ENCODE measurements around the gene CSNK1A1.
"Not testable (repeated sequence)": the region's sequence is repeated elsewhere in the genome, so short reads cannot be mapped to it uniquely, and the experiment has no call there.

CSNK1A1 gene

GRCh38 chr5:149488645-149489306 is 62.5 kb downstream of the CSNK1A1 start:
- DNase-seq = no peak

DNA sequence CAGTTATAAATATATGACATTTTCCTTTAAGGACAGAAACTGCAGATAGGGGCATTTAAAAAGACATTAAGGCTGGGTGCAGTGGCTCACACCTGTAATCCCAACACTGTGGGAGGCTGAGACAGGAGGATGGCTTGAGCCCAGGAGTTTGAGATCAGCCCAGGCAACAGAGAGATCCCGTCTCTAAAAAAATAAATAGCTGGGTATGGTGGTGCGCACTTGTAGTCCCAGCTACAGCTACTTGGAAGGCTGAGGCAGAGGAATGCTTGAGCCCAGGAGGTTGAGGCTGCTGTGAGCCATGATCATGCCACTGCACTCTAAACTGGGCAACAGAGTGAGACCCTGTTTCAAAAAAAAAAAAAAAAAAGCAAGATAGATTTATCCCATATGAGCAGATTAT is 63.6 kb downstream of the CSNK1A1 start:
- no peak for DNase-seq

DNA sequence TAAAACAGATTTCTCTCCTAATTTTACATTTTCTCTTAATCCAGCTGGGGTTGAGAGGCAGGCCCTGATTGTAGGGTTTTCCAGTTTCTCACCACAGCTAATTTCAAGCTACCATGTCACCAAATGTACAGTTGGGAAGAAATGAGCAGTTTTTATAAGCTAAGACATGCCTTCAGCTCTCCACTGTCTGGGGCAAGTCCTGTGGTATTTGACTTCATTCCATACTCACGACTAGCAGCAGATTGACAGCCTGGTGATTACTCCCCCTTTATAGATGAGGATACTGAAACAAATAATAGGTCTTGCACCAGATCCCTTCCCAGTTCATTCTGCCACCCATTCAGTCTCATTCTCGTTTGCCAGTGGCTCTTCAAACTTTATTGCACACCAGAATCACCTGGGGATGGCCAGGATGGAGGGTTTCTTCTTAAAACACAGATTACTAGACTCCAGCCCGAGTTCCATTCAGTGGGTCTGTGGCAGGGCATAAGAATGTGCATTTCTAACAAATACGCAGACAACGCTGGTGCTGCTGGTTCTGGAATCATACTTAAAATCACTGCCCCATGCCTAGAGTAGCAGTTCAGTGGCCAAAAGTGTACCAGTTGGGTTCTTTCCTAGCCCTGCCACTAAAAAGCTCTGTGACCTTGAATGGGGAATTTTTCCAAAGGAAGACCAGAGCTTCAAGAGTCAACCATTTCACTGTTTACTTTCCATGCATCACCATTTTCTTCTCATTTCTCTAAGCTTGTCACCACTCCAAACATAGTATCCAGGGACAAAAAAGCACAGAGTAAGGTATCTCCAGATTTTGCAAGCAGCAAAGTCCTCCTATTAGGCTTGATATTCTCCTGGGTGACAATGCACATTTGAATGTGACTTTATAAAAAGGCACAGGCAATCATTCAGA is 64.3 kb downstream of the CSNK1A1 start:
- DNase-seq = peak; percentile 13

DNA sequence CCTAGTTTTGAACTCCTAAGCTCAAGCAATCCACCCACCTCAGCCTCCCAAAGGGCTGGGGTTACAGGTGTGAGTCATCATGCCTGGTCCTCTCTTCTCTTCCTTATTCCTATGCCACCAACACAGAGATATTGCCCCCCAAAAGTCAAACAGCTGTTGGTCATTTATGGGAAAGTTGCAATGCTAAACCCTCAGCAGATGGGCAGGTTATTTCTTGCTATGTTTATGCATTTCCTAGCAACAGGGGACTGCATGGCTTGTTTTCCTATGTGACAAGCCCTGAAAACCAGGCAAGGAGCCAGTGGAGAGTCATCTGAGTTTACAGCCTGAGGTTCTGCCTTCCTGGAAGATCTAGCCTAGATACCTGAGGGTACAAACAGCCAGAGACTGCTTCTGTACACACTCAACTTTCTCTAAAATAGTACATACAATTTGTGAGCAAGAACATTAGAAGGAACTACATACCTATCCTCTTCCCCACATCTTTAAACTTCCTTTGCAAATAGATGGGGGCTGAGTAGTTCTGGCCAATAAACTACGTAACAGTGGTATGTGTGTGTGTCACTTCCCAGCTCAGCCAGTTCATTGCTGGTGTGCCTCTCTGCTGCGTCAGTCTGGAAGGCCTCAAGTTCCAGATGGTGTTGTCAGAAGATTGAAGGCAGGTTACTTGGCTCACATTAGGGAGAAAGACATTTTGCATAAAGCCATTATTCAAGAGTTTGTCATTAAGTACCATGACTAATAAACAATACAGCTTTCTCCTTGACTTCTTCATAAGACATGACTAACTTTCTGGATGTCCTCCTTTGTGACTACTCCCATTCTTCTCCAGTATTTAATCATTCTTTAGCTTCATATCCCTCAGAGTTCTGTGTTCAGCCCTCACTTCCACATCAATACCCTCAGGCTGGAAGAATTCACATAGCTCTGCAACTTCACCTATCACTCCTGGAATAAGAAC is 65.3 kb downstream of the CSNK1A1 start:
- peak; percentile 93 for DNase-seq

- no peak for DNase-seq
Observed at GRCh38 chr5:149481485-149481884, 69.8 kb downstream of the CSNK1A1 start.

DNA sequence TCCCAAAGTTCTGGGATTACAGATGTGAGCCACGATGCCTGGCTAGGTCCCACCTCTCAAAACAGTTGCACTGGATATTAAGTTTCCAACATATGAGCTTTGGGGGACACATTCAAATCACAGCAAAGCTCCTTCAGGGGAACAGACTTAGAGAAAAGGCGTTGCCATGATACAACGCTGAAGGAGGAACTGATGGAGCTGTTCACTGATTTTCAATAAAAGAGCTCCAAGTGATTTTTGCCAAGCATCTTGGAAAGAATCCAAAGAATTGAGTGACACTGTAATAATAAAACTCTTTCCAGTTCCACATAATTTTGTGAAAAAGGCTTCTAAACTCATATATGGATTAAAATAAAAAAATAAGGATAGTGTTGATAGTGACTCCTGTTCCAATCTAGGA is 72.5 kb downstream of the CSNK1A1 start:
- DNase-seq = no peak

DNA sequence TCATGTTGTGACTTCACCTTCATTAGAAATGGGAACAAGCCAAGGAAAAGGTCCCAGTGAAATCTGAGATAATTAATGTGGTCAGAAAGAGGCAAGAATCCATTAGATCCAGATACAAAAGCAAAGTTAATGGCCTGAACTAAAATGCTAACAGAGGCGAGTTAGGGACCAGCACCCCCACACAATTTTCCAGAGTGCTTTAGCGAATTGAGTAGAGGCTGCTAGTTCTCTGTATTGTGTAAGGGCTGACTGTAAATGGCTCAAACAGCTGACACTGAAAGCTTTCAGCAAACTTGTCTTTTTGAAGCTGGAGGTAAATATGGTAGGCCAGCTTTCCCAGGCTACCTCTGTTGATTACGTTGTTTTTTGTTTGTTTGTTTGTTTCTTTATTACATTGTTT is 75.5 kb downstream of the CSNK1A1 start:
- no peak for DNase-seq

GRCh38 chr5:149474198-149474597 is 77.0 kb downstream of the CSNK1A1 start:
- no peak for DNase-seq

DNA sequence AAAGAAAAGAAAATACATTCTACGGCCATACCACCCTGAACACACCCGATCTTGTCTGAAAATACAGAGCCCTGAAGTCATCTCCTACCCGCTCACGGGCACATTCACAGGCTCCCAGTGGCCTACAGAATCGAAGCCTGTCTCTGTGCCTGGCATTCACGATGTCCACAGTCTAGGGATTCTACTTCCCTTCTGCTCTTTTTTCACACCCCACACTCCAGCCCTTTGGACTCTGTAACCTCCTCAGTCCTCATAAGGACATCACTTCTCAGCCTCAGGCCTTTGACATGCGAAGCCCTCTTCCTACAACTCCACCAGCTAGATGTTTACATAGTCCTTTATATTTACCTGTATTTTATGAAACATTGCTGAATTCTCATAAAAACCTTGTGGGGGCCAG is 77.8 kb downstream of the CSNK1A1 start:
- no peak for DNase-seq

DNA sequence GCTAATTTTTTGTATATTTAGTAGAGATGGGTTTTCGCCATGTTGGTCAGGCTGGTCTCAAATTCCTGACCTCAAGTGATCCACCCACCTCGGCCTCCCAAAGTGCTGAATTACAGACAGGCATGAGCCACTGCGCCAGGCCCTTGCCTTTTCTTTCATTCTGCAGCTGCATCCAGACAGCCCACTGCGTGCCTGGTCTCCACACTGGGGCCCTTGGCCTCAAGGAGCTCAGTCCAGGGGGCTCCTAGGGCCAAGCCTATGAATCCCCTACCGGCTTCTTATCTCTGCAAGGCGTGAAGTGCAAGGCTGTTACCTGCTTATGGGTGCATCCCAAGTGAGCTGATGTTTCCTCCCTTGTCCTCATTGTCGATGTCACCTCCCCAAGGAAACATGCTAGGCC is 78.8 kb downstream of the CSNK1A1 start:
- DNase-seq = no peak

- DNase-seq = no peak
Observed at GRCh38 chr5:149471406-149472183, 79.6 kb downstream of the CSNK1A1 start.

DNA sequence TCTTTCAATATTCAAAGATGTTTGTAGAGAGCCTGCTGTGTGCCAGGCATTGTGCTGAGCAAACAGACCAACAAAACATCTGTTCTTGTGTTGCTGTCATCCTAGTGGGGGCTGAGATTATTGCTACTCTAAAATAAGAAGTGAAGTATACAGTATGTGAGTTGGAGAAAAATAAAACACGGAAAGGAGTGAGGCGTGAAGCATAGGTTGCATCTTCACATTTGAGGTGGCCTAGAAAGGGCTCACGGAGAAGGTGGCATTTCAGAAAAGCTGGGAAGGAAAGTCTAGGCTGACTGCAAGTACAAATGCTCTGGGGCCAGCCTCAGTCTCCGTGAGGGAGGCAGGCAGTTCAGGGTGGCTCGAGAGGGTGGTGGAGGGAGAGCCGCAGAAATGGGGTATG is 80.3 kb downstream of the CSNK1A1 start:
- no peak for DNase-seq

DNA sequence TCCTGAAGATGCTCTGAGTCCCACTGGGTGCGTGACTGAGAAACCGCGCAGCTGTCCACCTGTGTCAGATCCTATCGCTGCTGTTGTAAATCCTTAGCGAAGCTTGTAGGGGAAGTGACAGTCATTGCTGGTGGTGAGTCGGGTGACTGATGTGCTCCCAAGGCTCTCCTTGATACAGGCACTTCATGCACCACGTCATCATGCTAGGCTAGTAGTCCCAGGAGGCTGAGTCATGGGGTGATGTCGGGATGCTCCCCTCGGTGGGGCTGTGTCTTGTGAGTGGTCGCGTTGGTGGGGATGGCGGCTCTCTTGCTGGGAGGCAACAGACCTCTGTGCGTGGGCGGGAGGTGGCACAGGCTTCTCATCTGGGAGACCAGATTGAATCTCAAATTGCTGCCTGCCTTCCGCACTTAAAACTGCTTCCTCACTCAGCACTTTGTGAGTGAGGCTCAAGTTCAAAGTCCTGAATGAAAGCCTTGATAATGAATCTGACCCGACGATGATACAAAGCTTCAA is 84.7 kb downstream of the CSNK1A1 start:
- no peak for DNase-seq

DNA sequence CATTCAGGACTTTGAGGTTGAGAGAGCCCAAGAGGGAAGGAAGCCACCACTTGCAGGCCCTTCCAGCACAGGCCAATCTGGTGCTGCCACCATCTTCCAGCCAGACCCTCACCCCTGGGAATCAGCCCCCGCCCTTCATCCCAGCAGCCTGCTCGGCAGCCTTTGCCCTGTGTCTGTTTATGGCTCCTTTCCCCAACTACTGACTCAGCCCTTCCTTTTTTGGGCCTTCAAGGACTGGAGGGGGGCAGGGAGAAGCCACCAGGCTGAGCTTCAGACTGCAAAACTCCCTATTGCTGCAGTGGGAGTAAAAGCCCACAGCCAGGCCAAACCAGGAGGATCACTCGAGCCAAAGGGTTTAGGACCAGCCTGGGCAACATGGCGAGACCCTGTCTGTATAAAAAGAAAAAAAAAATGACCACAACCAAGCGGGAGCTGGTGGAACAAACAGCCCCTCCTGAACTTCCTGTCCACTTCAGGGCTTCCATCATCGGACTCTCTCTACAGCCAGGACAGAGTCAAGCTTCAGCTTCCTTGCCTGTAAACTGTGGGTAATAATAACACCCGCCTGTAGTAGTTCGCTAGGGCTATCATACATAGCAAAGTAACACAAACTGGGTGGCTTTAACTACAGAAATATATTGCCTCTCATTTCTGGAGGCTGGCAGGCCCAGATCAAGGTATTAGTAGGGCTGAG is 86.3 kb downstream of the CSNK1A1 start:
- DNase-seq = no peak

GRCh38 chr5:149461907-149462306 is 89.3 kb downstream of the CSNK1A1 start:
- DNase-seq = not testable (repeated sequence)

- DNase-seq = no peak
Observed at GRCh38 chr5:149459891-149460290, 91.3 kb downstream of the CSNK1A1 start.

- DNase-seq = no peak
Observed at GRCh38 chr5:149457393-149457763, 93.9 kb downstream of the CSNK1A1 start.

- DNase-seq = no peak
Observed at GRCh38 chr5:149456597-149457392, 94.4 kb downstream of the CSNK1A1 start.

- no peak for DNase-seq
Observed at GRCh38 chr5:149455889-149456409, 95.3 kb downstream of the CSNK1A1 start.
